Measurements from ENCODE around the gene FAM13A. TPM values are rescaled to one million over a fixed set of nuclear protein-coding genes. Genes with fewer than 3 reads are reported as not detected.

Gene FAM13A
- total RNA-seq, 1 donor from 2014 or later = 40.3 TPM

DNA sequence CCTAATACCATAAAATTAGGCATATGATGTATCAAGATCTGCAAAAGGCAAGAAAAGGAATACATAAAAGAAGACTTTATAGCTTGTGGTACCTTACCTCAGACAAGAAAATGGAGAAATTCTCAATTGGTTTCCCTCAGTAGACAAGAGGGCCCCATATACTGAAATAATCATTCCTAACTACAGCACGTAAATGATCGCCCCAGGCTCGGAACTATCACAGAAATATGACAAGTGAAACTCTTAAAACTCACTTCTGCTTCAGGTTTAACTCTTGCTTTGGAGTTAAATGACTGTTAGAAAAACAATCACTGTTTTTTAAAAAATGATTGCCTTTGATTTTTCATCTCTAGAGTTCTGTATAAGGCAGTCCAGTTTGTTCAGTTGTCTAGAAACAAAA is 320.7 kb downstream of the FAM13A start:
- H3K27ac ChIP-seq = no peak overlapping the region
- H3F3A ChIP-seq (ENCODE audit: low read depth) = peaks cover 14% of the 10 kb centered on the region
- Mint-ChIP-seq H3K27me3 (ENCODE audit: insufficient read depth, low read depth) (no peaks in the 10 kb centered on the region), H3K4me1 (peaks cover 11% of the 10 kb centered on the region), H3K36me3 (peaks cover 11% of the 10 kb centered on the region), H3K9me3 (no peaks in the 10 kb centered on the region), H3K27ac (no peak overlapping the region), H3K4me3 (no peak overlapping the region)
- H3K4me3 ChIP-seq = no peak overlapping the region
- H3K4me1 ChIP-seq = peaks cover 16% of the 10 kb centered on the region
- no peak overlapping the region for H2AFZ ChIP-seq (replicated peaks)
- no peaks in the 10 kb centered on the region for H3K36me3 ChIP-seq
- no peak for DNase-seq (ENCODE audit: low spot score)
- peaks cover 11% of the 10 kb centered on the region for H4K20me1 ChIP-seq (ENCODE audit: low read depth)
- no peaks in the 10 kb centered on the region for H3K9me3 ChIP-seq (ENCODE audit: low read depth)
- H3K79me2 ChIP-seq (ENCODE audit: low read depth) = no peaks in the 10 kb centered on the region
- TF ChIP-seq EZH2 (IDR thresholded peaks at IDR 0.05) (no peak), EZH2phosphoT487 (IDR thresholded peaks at IDR 0.05) (no peak)
- TF ChIP-seq, protein P1, sequence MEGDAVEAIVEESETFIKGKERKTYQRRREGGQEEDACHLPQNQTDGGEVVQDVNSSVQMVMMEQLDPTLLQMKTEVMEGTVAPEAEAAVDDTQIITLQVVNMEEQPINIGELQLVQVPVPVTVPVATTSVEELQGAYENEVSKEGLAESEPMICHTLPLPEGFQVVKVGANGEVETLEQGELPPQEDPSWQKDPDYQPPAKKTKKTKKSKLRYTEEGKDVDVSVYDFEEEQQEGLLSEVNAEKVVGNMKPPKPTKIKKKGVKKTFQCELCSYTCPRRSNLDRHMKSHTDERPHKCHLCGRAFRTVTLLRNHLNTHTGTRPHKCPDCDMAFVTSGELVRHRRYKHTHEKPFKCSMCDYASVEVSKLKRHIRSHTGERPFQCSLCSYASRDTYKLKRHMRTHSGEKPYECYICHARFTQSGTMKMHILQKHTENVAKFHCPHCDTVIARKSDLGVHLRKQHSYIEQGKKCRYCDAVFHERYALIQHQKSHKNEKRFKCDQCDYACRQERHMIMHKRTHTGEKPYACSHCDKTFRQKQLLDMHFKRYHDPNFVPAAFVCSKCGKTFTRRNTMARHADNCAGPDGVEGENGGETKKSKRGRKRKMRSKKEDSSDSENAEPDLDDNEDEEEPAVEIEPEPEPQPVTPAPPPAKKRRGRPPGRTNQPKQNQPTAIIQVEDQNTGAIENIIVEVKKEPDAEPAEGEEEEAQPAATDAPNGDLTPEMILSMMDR (IDR thresholded peaks at IDR 0.05) = no peak
- H3K4me2 ChIP-seq = no peak overlapping the region
- H3K9ac ChIP-seq = no peak overlapping the region
- no peaks in the 10 kb centered on the region for H3K27me3 ChIP-seq

DNA sequence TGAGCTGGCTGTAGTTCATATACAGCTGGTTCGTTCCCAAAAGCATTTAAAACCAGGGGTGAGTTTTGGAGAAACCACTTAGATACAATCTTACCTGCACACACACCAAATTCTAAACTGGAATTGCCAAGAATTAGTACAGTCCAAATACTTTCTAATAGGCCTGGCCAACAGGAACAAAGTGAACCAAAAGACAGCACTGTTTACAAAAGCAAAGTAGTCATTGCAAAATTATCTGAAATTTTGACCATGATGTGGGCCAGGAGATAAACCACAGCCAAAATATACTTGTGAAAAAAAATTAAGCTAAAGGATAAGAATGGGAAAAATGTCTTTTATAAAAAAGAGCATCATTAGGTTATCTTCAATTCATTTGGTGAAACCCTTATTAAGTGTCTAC is 321.4 kb downstream of the FAM13A start:
- Histone ChIP-seq H3K9me3 (ENCODE audit: low read depth) (no peaks in the 10 kb centered on the region), H3K4me1 (peaks cover 16% of the 10 kb centered on the region), H3K4me2 (no peak overlapping the region), H3K27me3 (no peaks in the 10 kb centered on the region), H3K4me3 (no peak overlapping the region), H3F3A (ENCODE audit: low read depth) (peaks cover 14% of the 10 kb centered on the region), H3K36me3 (no peaks in the 10 kb centered on the region), H2AFZ (replicated peaks) (no peak overlapping the region), H3K79me2 (ENCODE audit: low read depth) (no peaks in the 10 kb centered on the region), H3K27ac (no peak overlapping the region), H4K20me1 (ENCODE audit: low read depth) (peaks cover 11% of the 10 kb centered on the region), H3K9ac (no peak overlapping the region)
- DNase-seq (ENCODE audit: low spot score) = no peak
- Mint-ChIP-seq H3K4me3 (no peak overlapping the region), H3K27me3 (ENCODE audit: insufficient read depth, low read depth) (no peaks in the 10 kb centered on the region), H3K4me1 (peaks cover 11% of the 10 kb centered on the region), H3K36me3 (peaks cover 12% of the 10 kb centered on the region), H3K27ac (no peak overlapping the region), H3K9me3 (no peaks in the 10 kb centered on the region)
- TF ChIP-seq, protein P1 (IDR thresholded peaks at IDR 0.05) = no peak
- TF ChIP-seq EZH2phosphoT487 (IDR thresholded peaks at IDR 0.05) = no peak
- TF ChIP-seq EZH2 (IDR thresholded peaks at IDR 0.05) = no peak

- H3K27ac Mint-ChIP-seq = no peak overlapping the region
- H3K27ac ChIP-seq = no peak overlapping the region
Observed at GRCh38 chr4:88734403-88734949, 322.5 kb downstream of the FAM13A start.

More at GRCh38 chr4:88734403-88734949, 322.5 kb downstream of the FAM13A start:
- H3K27me3 Mint-ChIP-seq (ENCODE audit: insufficient read depth, low read depth) = no peaks in the 10 kb centered on the region
- no peak overlapping the region for H3K4me3 Mint-ChIP-seq
- peaks cover 11% of the 10 kb centered on the region for H4K20me1 ChIP-seq (ENCODE audit: low read depth)
- H3K36me3 ChIP-seq = no peaks in the 10 kb centered on the region
- peaks cover 16% of the 10 kb centered on the region for H3K4me1 ChIP-seq
- H3K79me2 ChIP-seq (ENCODE audit: low read depth) = no peaks in the 10 kb centered on the region
- TF ChIP-seq, protein P1 (IDR thresholded peaks at IDR 0.05) = no peak
- TF ChIP-seq EZH2 (IDR thresholded peaks at IDR 0.05) (no peak), EZH2phosphoT487 (IDR thresholded peaks at IDR 0.05) (no peak)
- H3K9me3 Mint-ChIP-seq = no peaks in the 10 kb centered on the region
- H3K9ac ChIP-seq = no peak overlapping the region
- peaks cover 12% of the 10 kb centered on the region for H3K36me3 Mint-ChIP-seq
- H3K9me3 ChIP-seq (ENCODE audit: low read depth) = no peaks in the 10 kb centered on the region
- H3F3A ChIP-seq (ENCODE audit: low read depth) = peaks cover 14% of the 10 kb centered on the region
- H3K4me1 Mint-ChIP-seq = peaks cover 11% of the 10 kb centered on the region
- no peak overlapping the region for H2AFZ ChIP-seq (replicated peaks)
- no peak for DNase-seq (ENCODE audit: low spot score)
- H3K4me3 ChIP-seq = no peak overlapping the region
- no peak overlapping the region for H3K4me2 ChIP-seq
- no peaks in the 10 kb centered on the region for H3K27me3 ChIP-seq

Measured in neural progenitor cell (in vitro differentiated cells).